Spleen (tissue), 7 donors: ENCODE data around the gene TXN2.
A peak's percentile ranks its signal among the peaks of the same experiment; 100 is the strongest.

Source experiments
- CTCF ChIP-seq, 11 experiments: fragments of 200-600 bp in 7 of 11; fragments of 450-650 bp in 4 of 11; sonication (generic) in 4 of 11; IDR thresholded peaks in 8 of 11; conservative IDR thresholded peaks in 3 of 11; 1 replicate in 7 of 11; 2 replicates in 4 of 11; pipeline versions ENCODE4 v1.4.0 to v1.8.0; 2016 to 2021; ENCODE audit warnings: antibody characterized with exemption in 11 of 11, inconsistent platforms in 4 of 11, mild to moderate bottlenecking in 1 of 11
- POLR2AphosphoS5 ChIP-seq, 3 donors: sonication (generic); formaldehyde crosslinking; IDR thresholded peaks; one replicate each; pipeline ENCODE4 v1.5.1; 2017; ENCODE audit warnings: antibody characterized with exemption in 3 of 3
- donor health status: DM: no; HTN: no; CAD: no; lungs with moderate emphysema.
- donor health status: DM: no; HTN: no; CAD: no.
- donor health status: DM: no; HTN: no; CAD: no.

GRCh38 chr22:36493690-36494110, 12.3 kb upstream of the TXN2 start:
- peak; percentile 49 to 78 (median 72) for TF ChIP-seq POLR2AphosphoS5 (IDR thresholded peaks at IDR 0.05)
- TF ChIP-seq CTCF (IDR thresholded peaks at IDR 0.05 in 8 of 11, conservative IDR thresholded peaks at IDR 0.05 in 3 of 11) = peak in 2 of 11 experiments; percentile 34 to 48
